ENCODE measurements around the gene TNNT2.

Gene TNNT2

DNA sequence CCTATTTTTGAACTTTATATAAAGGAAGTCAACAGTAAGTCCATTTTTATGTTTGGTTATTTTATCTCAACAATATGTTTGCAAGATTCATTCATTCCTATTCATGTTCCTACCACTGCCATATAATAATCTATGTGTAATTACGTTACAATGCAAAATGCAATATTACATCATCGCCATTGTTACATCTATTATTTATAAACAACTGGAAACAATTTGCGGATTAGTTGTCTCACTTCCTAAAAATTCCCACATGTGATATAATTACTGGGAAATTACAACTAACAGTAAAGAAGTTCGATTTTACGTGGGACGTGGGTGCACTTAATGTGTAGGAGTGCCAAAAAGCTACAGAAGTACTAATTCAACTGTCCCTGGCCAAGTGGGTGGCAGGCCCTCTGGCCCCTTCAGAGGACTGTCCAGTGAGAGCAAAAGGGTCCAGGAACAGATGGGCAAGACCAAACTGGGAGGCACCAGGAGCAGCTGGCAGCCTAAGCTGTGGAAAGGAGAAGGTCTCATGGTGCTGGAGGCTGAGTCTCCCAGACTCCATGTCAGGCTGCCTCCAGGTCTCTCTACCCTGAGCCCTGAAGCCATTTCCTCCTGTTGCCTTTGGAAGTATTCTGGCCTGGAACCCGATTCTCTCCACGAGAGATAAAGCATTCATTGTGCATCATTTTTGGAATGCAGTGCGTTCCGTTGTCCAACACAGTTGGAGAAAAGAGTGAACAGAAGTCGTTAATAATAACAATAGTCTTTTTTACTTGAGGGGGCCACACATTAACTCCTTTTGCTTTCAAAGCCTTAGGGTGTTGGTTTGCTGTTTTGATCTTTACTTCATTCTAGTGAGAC, 42.9 kb downstream of the TNNT2 start:
- DNase-seq (ENCODE audit: low read depth, low spot score), result no peak

DNA sequence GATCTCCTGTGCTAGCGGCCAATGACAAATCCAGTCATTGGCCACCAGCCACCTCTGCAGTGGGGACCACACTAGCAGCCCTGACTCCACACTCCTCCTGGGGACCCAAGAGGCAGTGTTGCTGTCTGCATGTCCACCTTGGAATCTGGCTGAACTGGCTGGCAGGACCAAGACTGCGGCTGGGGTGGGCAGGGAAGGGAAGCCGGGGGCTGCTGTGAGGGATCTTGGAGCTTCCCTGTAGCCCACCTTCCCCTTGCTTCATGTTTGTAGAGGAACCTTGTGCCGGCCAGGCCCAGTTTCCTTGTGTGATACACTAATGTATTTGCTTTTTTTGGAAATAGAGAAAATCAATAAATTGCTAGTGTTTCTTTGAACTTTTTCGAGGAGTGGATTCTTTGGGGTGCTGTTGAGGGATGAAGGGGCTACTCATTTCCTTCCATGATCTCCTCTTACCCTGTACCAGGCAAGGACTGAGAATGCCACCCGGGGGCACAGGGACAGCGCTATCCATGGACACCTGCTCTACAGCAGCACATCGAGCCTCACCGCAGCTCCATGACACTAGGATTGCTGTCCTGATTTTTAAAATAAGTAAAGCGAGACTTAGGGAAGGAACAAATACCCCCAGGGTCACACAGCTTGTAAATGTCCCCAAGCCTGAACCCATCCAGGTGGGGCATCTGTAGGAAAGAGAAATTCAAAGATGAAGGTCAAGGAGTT, 44.7 kb downstream of the TNNT2 start:
- DNase-seq (ENCODE audit: low read depth, low spot score), result no peak

DNA sequence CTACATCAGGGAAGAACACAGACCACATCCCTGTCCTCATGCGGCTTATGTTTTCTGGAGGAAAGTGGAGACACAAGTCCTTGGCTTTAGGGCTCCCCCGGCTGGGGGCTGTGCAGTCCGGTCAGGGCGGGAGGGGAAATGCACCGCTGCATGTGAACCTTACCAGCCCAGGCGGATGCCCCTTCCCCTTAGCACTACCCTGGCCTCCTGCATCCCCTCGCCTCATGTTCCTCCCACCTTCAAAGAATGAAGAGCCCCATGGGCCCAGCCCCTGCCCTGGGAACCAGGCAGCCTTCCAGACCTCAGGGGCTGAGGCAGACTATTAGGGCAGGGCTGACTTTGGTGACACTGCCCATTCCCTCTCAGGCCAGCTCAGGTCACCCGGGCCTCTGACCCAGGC, 45.5 kb downstream of the TNNT2 start:
- no peak for DNase-seq (ENCODE audit: low read depth, low spot score)

DNA sequence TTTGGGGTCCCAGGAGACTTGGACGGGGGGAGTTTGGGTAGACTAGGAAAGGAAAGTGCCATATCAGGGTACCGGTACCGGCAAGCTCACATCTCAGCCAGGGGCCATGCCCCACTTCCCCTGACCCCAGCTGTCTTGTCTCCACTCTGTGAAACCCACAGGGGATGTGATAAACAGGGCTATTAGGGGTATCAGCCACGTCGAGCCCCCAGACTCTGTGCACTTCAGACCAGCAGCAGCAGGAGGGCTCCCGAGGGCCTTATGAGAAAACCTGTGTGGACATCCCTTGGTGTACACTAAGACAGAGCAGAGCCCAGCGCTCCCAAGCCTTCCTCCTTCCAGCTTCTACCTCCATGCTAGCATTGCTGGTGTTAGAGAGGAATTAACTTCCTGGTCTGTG, 46.3 kb downstream of the TNNT2 start:
- DNase-seq (ENCODE audit: low read depth, low spot score), result no peak

DNA sequence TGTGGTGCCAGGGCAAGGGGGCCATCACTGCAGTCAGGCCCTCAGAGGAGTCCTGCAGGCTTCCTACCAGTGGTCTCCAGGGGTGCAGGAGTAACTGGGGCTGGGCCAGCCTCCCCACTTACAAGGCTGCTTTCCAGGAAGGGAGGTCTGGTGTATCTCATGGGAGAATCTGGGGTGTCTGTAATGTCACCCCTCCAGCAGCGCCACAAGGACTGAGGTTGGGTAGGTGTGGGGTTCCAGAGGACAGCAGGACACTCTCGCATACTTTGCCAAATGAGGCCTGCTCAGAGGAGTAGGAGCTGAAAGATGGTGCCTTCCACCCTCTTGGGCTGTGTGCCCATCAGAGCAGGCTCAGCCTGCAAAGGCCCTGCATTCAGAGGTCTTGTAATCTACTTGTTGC, 46.9 kb downstream of the TNNT2 start:
- DNase-seq (ENCODE audit: low read depth, low spot score), result no peak

DNA sequence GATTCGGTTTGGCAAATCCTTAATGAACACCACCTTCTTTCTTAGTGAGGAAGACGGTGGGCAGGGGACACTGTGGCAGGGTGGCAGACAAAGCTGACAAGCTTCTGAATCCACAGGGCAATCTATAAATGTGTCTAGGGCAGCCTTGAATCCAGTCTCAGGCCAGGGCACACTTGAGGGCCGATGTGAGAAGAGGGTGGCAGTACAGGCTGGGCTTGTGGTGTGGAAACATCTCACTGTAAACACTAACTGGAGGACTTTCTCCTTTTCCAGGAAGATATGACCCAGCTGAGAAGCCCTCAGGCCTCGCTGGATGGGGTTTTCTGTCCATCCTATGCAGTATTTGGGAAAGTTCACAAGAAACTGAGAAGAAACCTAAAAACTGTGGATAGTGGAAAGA, 47.7 kb downstream of the TNNT2 start:
- DNase-seq (ENCODE audit: low read depth, low spot score), result no peak

DNA sequence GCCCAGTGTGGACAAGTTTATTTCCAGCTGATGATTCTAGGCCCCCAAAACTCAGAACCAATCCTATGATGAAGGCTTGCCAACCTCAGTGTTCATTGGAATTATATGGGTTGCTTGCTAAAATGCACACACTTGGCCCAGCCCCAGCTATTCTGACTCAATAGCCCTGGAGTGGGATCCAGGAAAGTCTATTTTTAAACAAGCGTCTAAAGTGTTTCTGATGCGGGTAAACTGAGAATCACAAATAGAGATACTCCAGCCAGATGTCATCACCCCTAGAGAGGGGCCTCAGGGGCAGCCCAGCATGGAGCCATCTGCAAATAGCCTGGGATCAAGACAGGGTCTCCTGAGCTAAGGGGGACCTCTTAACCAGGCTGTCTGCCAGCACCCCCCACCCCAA, 48.2 kb downstream of the TNNT2 start:
- no peak for DNase-seq (ENCODE audit: low read depth, low spot score)

DNA sequence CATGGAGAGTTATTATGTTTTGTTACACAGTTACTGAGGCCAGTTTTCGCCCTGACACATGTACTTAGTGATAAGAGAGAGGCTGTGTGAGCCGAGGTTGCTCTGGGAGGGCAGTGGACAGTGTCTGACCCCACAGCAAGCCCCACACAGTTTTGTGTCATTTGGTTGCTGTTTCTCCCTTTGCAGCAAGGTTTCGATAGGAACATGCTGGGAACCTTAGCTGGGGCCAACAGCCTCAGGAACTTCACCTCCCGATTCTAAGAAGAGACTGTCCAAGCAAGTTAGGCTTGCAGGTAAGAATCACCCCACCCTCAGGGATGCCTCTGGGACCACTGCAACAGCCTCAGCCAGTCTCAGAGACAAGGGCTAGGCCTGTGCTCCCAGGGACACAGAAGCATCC, 48.9 kb downstream of the TNNT2 start:
- no peak for DNase-seq (ENCODE audit: low read depth, low spot score)

DNA sequence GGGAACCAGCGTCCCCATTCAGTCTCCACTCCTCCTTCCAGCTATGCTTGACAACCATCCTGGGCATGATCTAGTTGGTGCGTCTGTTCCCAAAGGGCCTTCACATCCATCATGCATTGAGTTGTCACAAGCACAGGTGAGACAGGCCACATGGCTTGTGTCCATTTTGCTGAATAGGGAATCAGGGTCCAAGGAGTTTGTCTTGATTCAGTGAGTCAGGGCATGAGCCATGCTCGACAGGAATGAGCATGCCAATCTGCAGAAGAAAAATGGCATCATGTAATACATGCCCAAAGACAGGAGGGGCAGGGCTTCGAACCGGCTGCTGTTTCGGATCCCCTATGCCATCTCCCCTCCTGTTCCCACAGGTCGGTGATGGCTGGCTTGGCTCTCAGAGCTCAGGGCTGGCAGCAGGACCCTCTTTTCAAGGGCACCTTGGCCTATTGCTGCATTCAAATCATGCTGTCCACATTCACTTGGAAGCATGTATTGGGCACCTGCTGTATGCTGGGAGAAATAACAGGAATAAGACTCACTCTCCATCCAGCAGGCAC, 49.7 kb downstream of the TNNT2 start:
- DNase-seq (ENCODE audit: low read depth, low spot score), result no peak

DNA sequence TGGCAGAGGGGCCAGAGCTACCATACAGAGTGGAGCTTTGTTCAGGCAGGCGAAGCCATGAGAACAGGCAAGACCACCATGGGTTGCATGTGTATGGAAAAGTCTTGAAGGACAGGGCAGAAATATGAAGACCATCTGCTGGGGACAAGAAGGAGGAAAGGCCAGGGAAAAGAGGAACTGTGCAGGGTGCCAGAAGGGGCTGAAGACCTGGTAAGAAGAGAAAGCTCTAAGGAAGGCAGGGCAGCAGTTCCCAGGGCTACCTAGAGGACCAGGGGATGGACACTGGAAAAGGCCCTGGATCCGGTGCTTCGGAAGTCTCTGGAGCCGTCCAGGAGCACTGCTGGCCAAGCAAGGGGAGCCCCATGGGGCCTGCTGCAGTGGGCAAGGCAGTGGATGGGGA, 50.8 kb downstream of the TNNT2 start:
- no peak for DNase-seq (ENCODE audit: low read depth, low spot score)

DNA sequence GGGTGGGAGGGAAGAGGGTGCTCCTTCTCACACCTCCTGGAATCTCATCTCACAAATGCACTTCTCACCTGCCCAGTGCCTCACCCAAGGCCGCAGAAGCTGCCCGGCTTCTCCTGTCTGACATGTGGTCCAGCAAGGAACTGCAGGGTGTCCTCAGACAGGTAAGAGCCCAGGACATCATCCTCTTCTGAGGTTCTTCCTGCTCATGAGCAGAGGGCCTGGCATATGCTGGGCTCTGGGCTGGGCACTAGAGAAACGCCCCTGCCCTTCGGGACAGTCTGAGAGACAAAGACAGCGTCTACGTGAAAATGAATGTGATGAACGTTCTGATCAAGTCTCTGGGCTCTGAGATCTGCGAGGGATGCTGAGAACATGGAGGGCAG, 51.8 kb downstream of the TNNT2 start:
- no peak for DNase-seq (ENCODE audit: low read depth, low spot score)

DNA sequence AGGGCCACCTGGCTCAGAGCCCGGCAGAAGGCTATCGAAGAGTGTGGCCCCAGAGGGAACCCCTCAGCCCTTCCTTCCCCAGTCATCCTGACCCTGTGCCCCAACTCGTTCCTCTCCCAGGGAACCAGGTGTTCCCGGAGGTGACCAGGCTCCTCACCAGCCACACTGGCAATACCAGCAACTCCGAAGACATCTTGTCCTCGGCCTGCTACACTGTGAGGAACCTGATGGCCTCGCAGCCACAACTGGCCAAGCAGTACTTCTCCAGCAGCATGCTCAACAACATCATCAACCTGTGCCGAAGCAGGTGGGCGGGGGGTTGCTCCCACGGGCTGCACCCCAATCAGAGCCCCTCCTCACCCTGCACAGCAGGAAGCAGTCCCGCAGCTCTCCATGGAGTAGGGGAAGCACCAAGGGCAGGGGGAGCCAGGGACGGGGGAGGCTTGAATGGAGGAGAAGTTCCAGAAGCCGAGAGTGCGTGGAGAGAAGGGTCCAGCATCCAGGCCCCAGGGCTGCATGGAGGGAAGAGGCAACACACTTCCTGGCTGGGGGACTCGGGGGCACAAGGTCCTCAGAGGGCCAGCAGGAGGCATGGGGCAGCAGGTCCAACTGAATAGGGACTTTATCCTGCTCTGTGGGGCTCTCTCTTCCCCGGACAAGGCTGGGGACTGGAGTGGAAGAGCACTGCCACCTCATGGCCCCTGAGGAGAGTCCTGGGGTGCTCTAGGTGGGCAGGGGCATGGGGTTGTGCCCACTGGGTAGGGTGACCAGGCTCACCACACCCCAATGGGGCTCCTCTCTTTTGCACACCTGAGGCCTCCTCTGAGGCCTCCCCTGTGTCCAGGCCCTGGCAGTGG, 52.4 kb downstream of the TNNT2 start:
- no peak for DNase-seq (ENCODE audit: low read depth, low spot score)

DNA sequence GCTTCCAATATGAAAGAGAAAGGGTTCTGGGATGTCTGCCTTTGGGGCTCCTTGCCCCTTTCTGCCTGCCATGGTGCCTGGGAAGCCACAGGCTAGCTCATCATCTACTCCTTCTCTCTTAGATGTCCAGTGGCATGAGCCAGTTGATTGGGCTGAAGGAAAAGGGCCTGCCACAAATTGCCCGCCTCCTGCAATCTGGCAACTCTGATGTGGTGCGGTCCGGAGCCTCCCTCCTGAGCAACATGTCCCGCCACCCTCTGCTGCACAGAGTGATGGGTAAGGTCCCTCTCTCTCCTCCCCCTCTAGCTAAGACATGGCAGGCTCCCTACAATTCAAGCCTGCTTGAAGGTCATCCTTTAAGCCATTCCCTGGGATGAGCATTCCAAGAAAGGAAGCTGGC, 53.2 kb downstream of the TNNT2 start:
- no peak for DNase-seq (ENCODE audit: low read depth, low spot score)

DNA sequence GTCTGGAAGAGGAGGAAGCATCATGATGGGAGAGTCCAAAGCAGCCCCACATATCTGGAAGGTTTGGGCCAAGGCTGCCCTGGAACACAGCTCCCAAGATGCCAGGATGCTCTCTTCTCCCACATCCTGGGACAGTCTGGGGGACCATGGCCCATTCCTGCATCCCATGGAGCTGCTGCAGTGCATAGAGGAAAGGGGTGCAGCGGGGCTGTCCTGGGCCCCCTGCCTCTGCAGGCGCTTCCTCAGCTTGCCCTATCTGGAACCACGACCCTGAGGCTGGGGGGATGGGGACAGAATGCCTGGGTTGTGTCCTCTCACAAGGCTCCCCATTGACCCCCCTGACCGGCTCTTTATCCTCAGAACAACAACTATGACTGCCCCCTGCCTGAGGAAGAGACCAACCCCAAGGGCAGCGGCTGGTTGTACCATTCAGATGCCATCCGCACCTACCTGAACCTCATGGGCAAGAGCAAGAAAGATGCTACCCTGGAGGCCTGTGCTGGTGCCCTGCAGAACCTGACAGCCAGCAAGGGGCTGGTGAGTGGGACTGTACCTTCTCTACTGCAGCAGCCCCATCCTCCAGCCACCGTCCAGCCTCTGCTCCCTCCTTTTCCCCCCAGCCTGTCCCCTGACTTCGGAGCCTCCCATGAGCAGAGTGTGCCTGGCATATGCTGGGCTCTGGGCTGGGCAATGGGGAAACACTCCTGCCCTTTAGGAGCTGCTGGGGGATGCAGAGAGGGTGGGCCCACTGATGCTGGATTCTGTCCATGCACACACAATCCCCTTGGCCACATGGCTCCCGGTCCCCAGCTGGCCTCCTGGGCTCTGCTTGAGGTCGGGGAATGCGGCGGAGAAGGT, 54.6 kb downstream of the TNNT2 start:
- no peak for DNase-seq (ENCODE audit: low read depth, low spot score)

DNA sequence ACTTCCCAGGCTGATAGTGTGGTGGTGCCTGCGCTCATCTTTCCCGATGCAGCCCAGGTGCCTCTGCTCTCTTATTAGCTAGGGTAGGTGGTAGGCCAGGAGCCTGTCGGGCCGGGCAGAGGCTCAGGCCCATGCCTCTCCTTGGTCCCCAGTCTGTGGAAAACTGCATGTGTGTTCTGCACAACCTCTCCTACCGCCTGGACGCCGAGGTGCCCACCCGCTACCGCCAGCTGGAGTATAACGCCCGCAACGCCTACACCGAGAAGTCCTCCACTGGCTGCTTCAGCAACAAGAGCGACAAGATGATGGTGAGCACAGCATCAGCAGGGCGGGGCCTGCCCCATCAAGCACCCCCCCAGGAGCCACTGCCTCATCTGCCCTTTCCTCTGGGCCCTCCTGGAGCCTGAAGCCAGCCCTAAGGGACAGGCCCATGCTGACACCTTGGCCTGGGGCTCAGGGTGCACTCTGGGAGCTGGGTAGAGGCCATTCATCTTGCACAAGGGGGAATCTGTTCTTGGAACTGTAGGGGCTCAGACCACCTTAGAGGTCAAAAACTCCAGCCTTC, 55.6 kb downstream of the TNNT2 start:
- DNase-seq (ENCODE audit: low read depth, low spot score), result no peak

DNA sequence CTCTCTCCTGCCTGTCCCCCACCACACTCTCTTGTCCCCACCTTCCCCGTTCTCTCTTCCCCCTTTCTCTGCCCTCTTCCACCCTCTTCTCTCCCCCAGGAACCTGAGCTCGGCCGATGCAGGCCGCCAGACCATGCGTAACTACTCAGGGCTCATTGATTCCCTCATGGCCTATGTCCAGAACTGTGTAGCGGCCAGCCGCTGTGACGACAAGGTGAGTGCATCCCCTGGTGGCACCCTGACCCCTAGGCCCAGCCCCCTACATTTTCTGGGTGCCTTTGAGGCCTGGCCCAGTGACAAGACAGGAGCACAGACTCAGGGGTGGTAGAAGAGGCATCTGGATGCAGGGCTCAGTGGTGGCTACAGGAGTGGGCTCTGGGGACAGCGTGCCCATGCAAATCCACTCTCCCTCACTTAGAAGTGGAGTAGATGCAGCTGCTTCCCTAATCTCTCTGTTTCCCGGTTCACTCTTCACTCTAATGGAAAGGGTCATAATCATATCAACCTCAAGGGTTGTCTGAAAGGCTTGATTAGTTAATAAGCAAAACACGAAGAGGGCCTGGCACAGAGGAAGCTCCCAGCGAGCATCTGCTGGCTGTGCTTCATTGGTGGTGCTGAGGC, 57.2 kb downstream of the TNNT2 start:
- no peak for DNase-seq (ENCODE audit: low read depth, low spot score)

DNA sequence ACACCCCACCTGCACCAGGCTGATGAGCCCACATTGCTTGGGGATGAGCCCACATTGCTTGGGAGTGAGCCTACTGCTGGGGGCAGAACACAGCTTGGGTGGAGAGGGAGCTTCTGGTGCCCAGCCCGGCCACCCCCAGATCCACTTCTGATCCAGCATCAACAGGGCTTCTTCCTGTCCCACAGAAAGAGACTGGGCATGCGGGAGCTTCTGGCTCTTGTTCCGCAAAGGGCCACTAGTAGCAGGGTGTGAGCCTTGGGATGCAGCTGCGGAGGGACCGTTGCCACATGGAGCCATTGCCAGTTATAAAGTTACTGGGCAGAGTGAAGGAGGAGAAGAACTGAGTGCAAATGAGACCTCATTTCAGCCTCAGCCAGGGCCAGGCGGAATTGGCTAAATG, 57.8 kb downstream of the TNNT2 start:
- no peak for DNase-seq (ENCODE audit: low read depth, low spot score)

DNA sequence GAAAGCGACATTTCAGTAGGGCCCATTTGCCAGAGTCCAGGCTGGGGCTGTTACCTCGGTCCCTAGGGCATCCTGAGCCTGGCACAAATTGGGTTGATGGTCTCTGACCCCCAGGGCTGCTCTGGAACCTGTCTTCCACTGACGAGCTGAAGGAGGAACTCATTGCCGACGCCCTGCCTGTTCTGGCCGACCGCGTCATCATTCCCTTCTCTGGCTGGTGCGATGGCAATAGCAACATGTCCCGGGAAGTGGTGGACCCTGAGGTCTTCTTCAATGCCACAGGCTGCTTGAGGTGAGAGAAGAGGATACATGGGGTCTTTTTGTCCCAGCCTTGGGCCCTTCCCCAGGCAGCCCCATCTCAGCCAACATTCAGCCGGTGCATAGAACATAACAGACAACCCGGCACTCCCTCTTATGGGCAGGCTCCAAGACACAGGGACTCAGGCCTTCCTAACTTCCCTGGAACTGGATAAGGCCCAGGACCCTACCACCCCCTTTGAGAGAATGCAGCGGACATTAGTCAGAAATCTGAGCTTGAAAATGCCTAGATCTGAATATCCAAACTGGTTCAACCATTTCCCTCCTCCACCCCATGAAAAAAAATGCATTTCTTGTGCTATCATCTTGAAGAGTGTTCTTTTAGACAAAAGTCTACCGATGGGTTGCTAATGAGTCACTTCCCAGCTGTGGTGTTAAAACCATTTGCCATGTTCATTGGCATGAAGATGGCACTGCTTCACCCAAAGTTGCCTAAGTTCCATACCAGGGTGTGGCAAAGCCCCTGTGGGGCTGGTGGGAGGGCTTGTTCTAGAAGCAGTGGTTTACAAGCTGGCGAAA, 58.8 kb downstream of the TNNT2 start:
- no peak for DNase-seq (ENCODE audit: low read depth, low spot score)

DNA sequence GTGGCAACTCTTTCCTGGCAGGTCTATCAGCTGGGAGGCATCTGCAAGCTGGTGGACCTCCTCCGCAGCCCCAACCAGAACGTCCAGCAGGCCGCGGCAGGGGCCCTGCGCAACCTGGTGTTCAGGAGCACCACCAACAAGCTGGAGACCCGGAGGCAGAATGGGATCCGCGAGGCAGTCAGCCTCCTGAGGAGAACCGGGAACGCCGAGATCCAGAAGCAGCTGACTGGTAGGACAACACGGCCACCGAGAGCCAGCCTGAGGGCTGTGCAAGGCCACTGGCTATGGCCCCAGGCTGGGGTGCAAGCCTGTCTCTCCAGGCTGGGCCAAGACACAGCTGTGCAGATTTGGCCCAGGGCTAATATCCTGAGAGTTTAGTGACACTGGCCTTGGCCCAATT, 59.9 kb downstream of the TNNT2 start:
- no peak for DNase-seq (ENCODE audit: low read depth, low spot score)
